H1 (cell line): ENCODE data around the gene AKT1S1. TPM values are rescaled to one million over a fixed set of nuclear protein-coding genes. Genes with fewer than 3 reads are reported as not detected.

Experiments
- CTCF ChIA-PET: fragments of 300-600 bp; sonication (Branson Sonifier 250); formaldehyde crosslinking; loops from one replicate; lab custom pipeline; 2021; ENCODE audit not compliant: partially characterized antibody; lab: Charles Lee
- POLR2A ChIA-PET: fragments of 300-600 bp; sonication (Branson Sonifier 250); formaldehyde crosslinking; loops from one replicate; lab custom pipeline; 2021; ENCODE audit warnings: inconsistent platforms; ENCODE audit not compliant: partially characterized antibody; lab: Charles Lee
- DNase-seq, 2 experiments: peaks; one replicate each; pipeline versions ENCODE4 v3.0.0 to v3.0.0-alpha.2; 2010 to 2022; ENCODE audit warnings: low spot score in 2 of 2, low read depth in 1 of 2, mixed read lengths in 1 of 2
- FAIRE-seq: peaks from 2 replicates; lab custom pipeline; 2011; peaks lifted over from hg19 to GRCh38; lab: Jason Lieb, UNC
- H2AFZ ChIP-seq: 2 replicates; pipeline ENCODE4 v1.8.1; 2012; ENCODE audit warnings: low read length, inconsistent platforms
- H2AK5ac ChIP-seq: 2 replicates; pipeline ENCODE4 v1.6.1; 2013; ENCODE audit warnings: low read depth, low read length
- H2BK120ac ChIP-seq: replicated peaks from 2 replicates; pipeline ENCODE3; 2013; ENCODE audit warnings: low read depth, low read length, inconsistent platforms
- H2BK12ac ChIP-seq: 2 replicates; pipeline ENCODE4 v1.6.1; 2013; ENCODE audit warnings: low read depth, low read length
- H2BK15ac ChIP-seq: 2 replicates; pipeline ENCODE4 v1.6.1; 2013; ENCODE audit warnings: low read length
- H2BK20ac ChIP-seq: 2 replicates; pipeline ENCODE4 v1.6.1; 2013; ENCODE audit warnings: low read length
- H2BK5ac ChIP-seq: 2 replicates; pipeline ENCODE4 v1.6.1; 2013; ENCODE audit warnings: low read depth, low read length
- H3K14ac ChIP-seq: 2 replicates; pipeline ENCODE4 v1.6.1; 2013; ENCODE audit warnings: inconsistent platforms; ENCODE audit not compliant: insufficient read length
- H3K18ac ChIP-seq: 2 replicates; pipeline ENCODE4 v1.6.1; 2013; ENCODE audit warnings: low read length; ENCODE audit errors: extremely low read depth
- H3K23ac ChIP-seq: 2 replicates; pipeline ENCODE4 v1.6.1; 2013; ENCODE audit warnings: inconsistent platforms; ENCODE audit not compliant: insufficient read length
- H3K23me2 ChIP-seq: 2 replicates; pipeline ENCODE4 v1.6.1; 2013; ENCODE audit warnings: low read depth, low read length
- H3K27ac ChIP-seq: 2 replicates; pipeline ENCODE4 v1.6.1; 2011; ENCODE audit warnings: low read depth, low read length, inconsistent platforms
- H3K27me3 ChIP-seq, 4 experiments: replicated peaks in 1 of 4; 1 replicate in 1 of 4; 2 replicates in 3 of 4; pipeline versions ENCODE4 v1.6.1 to v1.8.1; 2011 to 2013; ENCODE audit warnings: low read length in 3 of 4, mild to moderate bottlenecking in 3 of 4, inconsistent platforms in 2 of 4, mixed read lengths in 2 of 4, moderate library complexity in 1 of 4; ENCODE audit not compliant: control insufficient read depth in 3 of 4, insufficient read depth in 3 of 4; ENCODE audit errors: extremely low read depth in 1 of 4
- H3K36me3 ChIP-seq, 4 experiments: 2 replicates each; pipeline versions ENCODE4 v1.6.1 to v1.8.1; 2011 to 2013; ENCODE audit warnings: mild to moderate bottlenecking in 4 of 4, low read length in 3 of 4, moderate library complexity in 2 of 4, control low read depth in 1 of 4, inconsistent platforms in 1 of 4; ENCODE audit not compliant: insufficient read depth in 4 of 4, control insufficient read depth in 2 of 4
- H3K4ac ChIP-seq: replicated peaks from 2 replicates; pipeline ENCODE3; 2013; ENCODE audit warnings: low read length, low read depth, mixed read lengths, inconsistent platforms; ENCODE audit not compliant: insufficient read length
- H3K4me1 ChIP-seq, 4 experiments: replicated peaks in 1 of 4; 1 replicate in 1 of 4; 2 replicates in 3 of 4; pipeline versions ENCODE4 v1.6.1 to v1.8.1; 2011 to 2013; ENCODE audit warnings: low read length in 3 of 4, inconsistent platforms in 2 of 4, mixed read lengths in 1 of 4; ENCODE audit not compliant: insufficient read depth in 4 of 4, control insufficient read depth in 3 of 4
- H3K4me2 ChIP-seq, 2 experiments: 2 replicates each; pipeline versions ENCODE4 v1.6.1 to v1.8.1; 2011 to 2013; ENCODE audit warnings: low read depth in 2 of 2, low read length in 2 of 2, control low read depth in 1 of 2, inconsistent platforms in 1 of 2, mild to moderate bottlenecking in 1 of 2; ENCODE audit not compliant: insufficient read depth in 1 of 2
- H3K4me3 ChIP-seq, 4 experiments: fragments of 200-600, 300-600 bp in 1 of 4; sonication (generic), shearing (Covaris generic), sonication (Bioruptor Twin) in 1 of 4; 2 replicates each; pipeline versions ENCODE4 v1.5.1 to v1.8.1; 2011 to 2016; ENCODE audit warnings: low read length in 4 of 4, low read depth in 3 of 4, control low read depth in 2 of 4, inconsistent platforms in 2 of 4, mild to moderate bottlenecking in 2 of 4, mixed read lengths in 1 of 4, moderate library complexity in 1 of 4; ENCODE audit not compliant: insufficient read depth in 2 of 4; ENCODE audit errors: extremely low read depth in 1 of 4
- H3K56ac ChIP-seq: replicated peaks from 2 replicates; pipeline ENCODE3; 2013; ENCODE audit warnings: low read depth, mild to moderate bottlenecking, mixed read lengths, low read length, inconsistent platforms; ENCODE audit not compliant: insufficient read length
- H3K79me1 ChIP-seq: 2 replicates; pipeline ENCODE4 v1.6.1; 2013; ENCODE audit warnings: low read depth, low read length, control low read depth
- H3K79me2 ChIP-seq, 2 experiments: 2 replicates each; pipeline versions ENCODE4 v1.6.1 to v1.8.1; 2012 to 2013; ENCODE audit warnings: low read length in 2 of 2, mild to moderate bottlenecking in 2 of 2, inconsistent platforms in 1 of 2; ENCODE audit not compliant: insufficient read depth in 2 of 2, control insufficient read depth in 1 of 2
- H3K9ac ChIP-seq, 4 experiments: replicated peaks in 1 of 4; 1 replicate in 1 of 4; 2 replicates in 3 of 4; pipeline versions ENCODE4 v1.6.1 to v1.8.1; 2011 to 2013; ENCODE audit warnings: low read depth in 3 of 4, low read length in 3 of 4, control low read depth in 2 of 4, mild to moderate bottlenecking in 2 of 4, moderate library complexity in 2 of 4, inconsistent platforms in 1 of 4; ENCODE audit errors: extremely low read depth in 1 of 4
- H3K9me3 ChIP-seq, 2 experiments: 2 replicates each; pipeline versions ENCODE4 v1.6.1 to v1.8.1; 2012 to 2013; ENCODE audit warnings: mild to moderate bottlenecking in 2 of 2, moderate library complexity in 2 of 2, control low read depth in 1 of 2, inconsistent platforms in 1 of 2, low read depth in 1 of 2, low read length in 1 of 2, mixed read lengths in 1 of 2; ENCODE audit not compliant: insufficient read depth in 2 of 2
- H4K20me1 ChIP-seq, 2 experiments: replicated peaks in 1 of 2; 2 replicates each; pipeline versions ENCODE3 to v1.8.1; 2011 to 2013; ENCODE audit warnings: inconsistent platforms in 2 of 2, low read length in 2 of 2, mild to moderate bottlenecking in 1 of 2; ENCODE audit not compliant: insufficient read depth in 2 of 2, control insufficient read depth in 1 of 2
- H4K5ac ChIP-seq: 2 replicates; pipeline ENCODE4 v1.6.1; 2013; ENCODE audit warnings: low read length, low read depth, mixed read lengths, inconsistent platforms; ENCODE audit not compliant: insufficient read length
- H4K8ac ChIP-seq: 2 replicates; pipeline ENCODE4 v1.8.0; 2013; ENCODE audit warnings: mild to moderate bottlenecking, moderate library complexity, low read length, inconsistent platforms; ENCODE audit not compliant: insufficient read depth; ENCODE audit errors: extremely low read depth
- H4K91ac ChIP-seq: replicated peaks from 2 replicates; pipeline ENCODE3; 2013; ENCODE audit warnings: low read length, mixed read lengths, inconsistent platforms; ENCODE audit not compliant: insufficient read length
- POLR2A ChIP-seq, 2 experiments: IDR thresholded peaks; 1 replicate in 1 of 2; 2 replicates in 1 of 2; pipeline ENCODE4 v1.6.1; 2011; ENCODE audit warnings: low read depth in 2 of 2, low read length in 2 of 2, mild to moderate bottlenecking in 2 of 2; ENCODE audit errors: control extremely low read depth in 1 of 2
- POLR2AphosphoS5 ChIP-seq: IDR thresholded peaks from 2 replicates; pipeline ENCODE4 v1.6.1; 2011; ENCODE audit warnings: low read depth, low read length
- RNF2 ChIP-seq: fragments of 200-900, 300-1000 bp; sonication (generic); IDR thresholded peaks from 2 replicates; pipeline ENCODE4 v1.7.1; 2016; ENCODE audit warnings: borderline replicate concordance, low read depth, mild to moderate bottlenecking, antibody characterized with exemption, low read length; ENCODE audit not compliant: poor library complexity, severe bottlenecking; ENCODE audit errors: missing control alignments
- SP1 ChIP-seq: IDR thresholded peaks from 2 replicates; pipeline ENCODE4 v1.6.1; 2011; ENCODE audit warnings: low read depth, low read length
- WGBS, 2 experiments: shearing (Covaris generic) in 1 of 2; methylation state at CpG; one replicate each; pipeline versions ENCODE4 v1.1.6 to v1.1.7; 2013 to 2015; ENCODE audit warnings: low lambda C conversion rate in 2 of 2, mixed read lengths in 2 of 2, inconsistent platforms in 1 of 2, low coverage in 1 of 2, missing lambda C conversion rate in 1 of 2; ENCODE audit not compliant: insufficient replicate concordance in 2 of 2, insufficient coverage in 1 of 2, insufficient read length in 1 of 2; ENCODE audit errors: extremely low coverage in 1 of 2, missing lambda C conversion rate in 1 of 2; 5-methylcytosine and 5-hydroxymethylcytosine counted together
- polyA plus RNA-seq, 7 experiments: library from polyadenylated mRNA; depleted of rRNA in 3 of 7; stranded (reverse) in 5 of 7; unstranded in 2 of 7; fragments of >200 nt in 5 of 7; fragments of 200-250 nt in 2 of 7; gene quantifications; 1 replicate in 5 of 7; 2 replicates in 1 of 7; 4 replicates in 1 of 7; pipeline versions ENCODE4 v1.2.1 to v1.2.3, GENCODE V29; 2011 to 2013; ENCODE audit warnings: missing spikeins in 2 of 7, mixed read lengths in 2 of 7
- total RNA-seq: library from RNA; stranded (reverse); fragmentation: NEBNext Ultra II Directional; extraction: Animal tissue kit (Norgen Biotek cat#: 25700); gene quantifications from 2 replicates; pipeline ENCODE4 v1.2.1, GENCODE V29; 2021

Gene AKT1S1
- total and polyA plus RNA-seq, 2 of the 8 experiments (the other 6 are each of a cell fraction or from before 2014, with no cell fraction given): 40.7 to 45.9 TPM

- H3K14ac ChIP-seq: no peak overlapping the region
- no peak overlapping the region for H2AK5ac ChIP-seq
- no peak overlapping the region for H2BK5ac ChIP-seq
- no peak overlapping the region for H2BK15ac ChIP-seq
- no peak overlapping the region for H3K23ac ChIP-seq
- H3K9ac ChIP-seq: no peak overlapping the region
- H3K36me3 ChIP-seq: peaks cover 21 to 77% (median 47%) of the 10 kb centered on the region in 4 experiments
- 93% methylated on average over 24 of the region's 26 CpGs; no CpG with 5 or more reads in 1 of the 2 experiments for WGBS, 2 experiments
- H2BK20ac ChIP-seq: no peak overlapping the region
- no peak overlapping the region for H3K4ac ChIP-seq
- H3K56ac ChIP-seq: no peak overlapping the region
- no peak overlapping the region for H4K5ac ChIP-seq
- no peaks in the 10 kb centered on the region for H3K9me3 ChIP-seq
- CTCF ChIA-PET: interaction anchor here (1.7 kb wide), 2 partner anchors 9 to 31 kb away, joined by 3 to 4 read pairs; no protein-coding TSS in a partner anchor
- TF ChIP-seq RNF2 (no peak), SP1 (no peak), POLR2A (IDR thresholded peaks at IDR 0.05; ENCODE audit: control extremely low read depth in 1 of 2, low read depth in 2 of 2, low read length in 2 of 2) (peak in 1 of 2 experiments; percentile 64; a peak in 1 of 3 replicates), POLR2AphosphoS5 (peak; percentile 87; the same call in 1 of the 2 replicates)
- POLR2A ChIA-PET: interaction anchor here (0.6 to 12.4 kb wide), 16 partner anchors 9 to 179 kb away, joined by 3 to 247 read pairs (median 4); partner anchors contain the start of genes AKT1S1, FUZ, MED25 and PNKP
- no peaks in the 10 kb centered on the region for H3K27me3 ChIP-seq
- no peak overlapping the region for H4K8ac ChIP-seq
- H3K27ac ChIP-seq: no peak overlapping the region
- FAIRE-seq (no peak), DNase-seq (no peak)
- H3K4me2 ChIP-seq: no peak overlapping the region
- H3K23me2 ChIP-seq: peaks cover 1% of the 10 kb centered on the region; the same call in 1 of the 2 replicates
- H3K79me2 ChIP-seq: peaks cover 10 to 23% of the 10 kb centered on the region in 2 experiments
- H2AFZ ChIP-seq: no peak overlapping the region
- H2BK12ac ChIP-seq: no peak overlapping the region
- no peak overlapping the region for H3K18ac ChIP-seq
- H2BK120ac ChIP-seq: no peak overlapping the region
- H3K4me1 ChIP-seq: peaks cover 0 to 9% (median 5%) of the 10 kb centered on the region in 4 experiments; a peak in 5 of 7 replicates
- peaks cover 48 to 61% of the 10 kb centered on the region in 2 experiments for H4K20me1 ChIP-seq
- H3K79me1 ChIP-seq: peaks cover 16% of the 10 kb centered on the region
- H4K91ac ChIP-seq: no peak overlapping the region
- no peak overlapping the region for H3K4me3 ChIP-seq
These were observed 19.9 kb downstream of the AKT1S1 start for GRCh38 chr19:49857061-49857837.
